ENCODE results near the gene GRK2.
"Not testable (repeated sequence)": the region's sequence is repeated elsewhere in the genome, so short reads cannot be mapped to it uniquely, and the experiment has no call there.

Gene GRK2

DNA sequence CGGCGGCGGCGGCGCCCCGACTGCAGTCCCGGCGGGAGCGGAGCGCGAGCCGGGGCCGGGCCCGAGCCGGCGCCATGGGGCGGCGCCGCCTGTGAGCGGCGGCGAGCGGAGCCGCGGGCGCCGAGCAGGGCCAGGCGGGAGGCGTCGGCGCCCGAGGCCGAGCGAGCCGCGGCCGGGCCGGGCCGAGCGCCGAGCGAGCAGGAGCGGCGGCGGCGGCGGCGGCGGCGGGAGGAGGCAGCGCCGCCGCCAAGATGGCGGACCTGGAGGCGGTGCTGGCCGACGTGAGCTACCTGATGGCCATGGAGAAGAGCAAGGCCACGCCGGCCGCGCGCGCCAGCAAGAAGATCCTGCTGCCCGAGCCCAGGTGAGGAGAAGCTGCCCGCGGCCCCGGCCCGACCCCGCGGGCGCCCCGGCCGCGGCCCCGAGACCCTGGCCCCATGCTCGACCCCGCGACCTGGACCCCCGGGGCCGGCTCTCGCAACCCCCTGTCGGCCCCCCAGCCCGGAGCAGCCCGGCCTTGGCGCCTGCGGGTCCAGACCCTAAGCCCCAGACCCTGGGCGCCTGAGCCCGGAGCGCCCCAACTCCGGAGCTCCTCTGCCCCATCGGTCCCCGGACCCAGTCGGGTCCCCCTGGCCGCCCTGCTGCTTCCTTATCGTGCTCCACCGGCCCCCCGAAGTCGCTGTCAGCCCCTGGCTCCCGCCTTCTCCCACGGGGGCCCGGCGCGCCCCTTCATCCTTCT lies at the start of gene GRK2:
TSS of gene GRK2 (plus strand) at position 25 of the 739 bp plus-strand sequence. CDS start at position 252, 227 bp downstream.
- no peaks in the 10 kb centered on the region for H3K36me3 ChIP-seq (ENCODE audit: control insufficient read depth in 1 of 2, insufficient read depth in 2 of 2, low read length in 2 of 2)
- H3K9me3 ChIP-seq (ENCODE audit: control insufficient read depth in 1 of 2, low read length in 2 of 2), result no peaks in the 10 kb centered on the region
- peaks cover 35 to 68% of the 10 kb centered on the region in 2 donors for H3K4me1 ChIP-seq (ENCODE audit: control insufficient read depth in 1 of 2, insufficient read depth in 2 of 2, low read length in 2 of 2)
- H3K27ac ChIP-seq (ENCODE audit: low read length), result peak within 1 kb of the TSS; percentile 84
- peak within 1 kb of the TSS; percentile 78 to 86 for H3K4me3 ChIP-seq (ENCODE audit: low read depth in 1 of 2, low read length in 2 of 2)
- no peaks in the 10 kb centered on the region for H3K27me3 ChIP-seq (ENCODE audit: low read depth, low read length)

DNA sequence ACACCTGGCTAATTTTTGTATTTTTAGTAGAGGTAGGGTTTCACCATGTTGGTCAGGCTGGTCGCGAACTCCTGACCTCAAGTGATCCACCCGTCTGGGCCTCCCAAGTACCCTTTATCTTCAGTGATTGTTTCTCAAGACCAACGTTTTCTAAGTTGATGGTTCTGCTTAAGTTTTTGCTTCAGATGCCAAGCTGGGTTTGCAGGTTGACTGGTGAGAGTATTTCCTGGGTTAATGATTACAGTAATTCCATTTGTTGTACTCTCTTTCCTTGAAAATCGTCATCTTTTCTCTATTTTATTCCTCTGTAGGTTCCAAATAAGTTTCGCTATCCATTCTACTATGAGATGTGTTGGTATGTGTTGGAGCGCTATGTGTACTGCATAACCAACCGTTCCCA lies 38.5 kb upstream of the GRK2 start:
- Histone ChIP-seq H3K4me1 (ENCODE audit: control insufficient read depth in 1 of 2, insufficient read depth in 2 of 2, low read length in 2 of 2) (no peaks in the 10 kb centered on the region), H3K27ac (ENCODE audit: low read length) (no peak overlapping the region), H3K9me3 (ENCODE audit: control insufficient read depth in 1 of 2, low read length in 2 of 2) (no peaks in the 10 kb centered on the region), H3K4me3 (ENCODE audit: low read depth in 1 of 2, low read length in 2 of 2) (no peak overlapping the region), H3K27me3 (ENCODE audit: low read depth, low read length) (no peaks in the 10 kb centered on the region), H3K36me3 (ENCODE audit: control insufficient read depth in 1 of 2, insufficient read depth in 2 of 2, low read length in 2 of 2) (peaks cover 39 to 62% of the 10 kb centered on the region in 2 donors)

GRCh38 chr11:67230406-67230805 lies 35.9 kb upstream of the GRK2 start:
- Histone ChIP-seq H3K36me3 (ENCODE audit: control insufficient read depth in 1 of 2, insufficient read depth in 2 of 2, low read length in 2 of 2) (peaks cover 32 to 47% of the 10 kb centered on the region in 2 donors), H3K4me3 (ENCODE audit: low read depth in 1 of 2, low read length in 2 of 2) (no peak overlapping the region), H3K9me3 (ENCODE audit: control insufficient read depth in 1 of 2, low read length in 2 of 2) (no peaks in the 10 kb centered on the region), H3K27ac (ENCODE audit: low read length) (no peak overlapping the region), H3K27me3 (ENCODE audit: low read depth, low read length) (no peaks in the 10 kb centered on the region), H3K4me1 (ENCODE audit: control insufficient read depth in 1 of 2, insufficient read depth in 2 of 2, low read length in 2 of 2) (no peaks in the 10 kb centered on the region)

- peaks cover 32 to 45% of the 10 kb centered on the region in 2 donors for H3K36me3 ChIP-seq (ENCODE audit: control insufficient read depth in 1 of 2, insufficient read depth in 2 of 2, low read length in 2 of 2)
- H3K4me1 ChIP-seq (ENCODE audit: control insufficient read depth in 1 of 2, insufficient read depth in 2 of 2, low read length in 2 of 2), result no peaks in the 10 kb centered on the region
- no peaks in the 10 kb centered on the region for H3K9me3 ChIP-seq (ENCODE audit: control insufficient read depth in 1 of 2, low read length in 2 of 2)
- no peak overlapping the region for H3K27ac ChIP-seq (ENCODE audit: low read length)
- no peak overlapping the region for H3K4me3 ChIP-seq (ENCODE audit: low read depth in 1 of 2, low read length in 2 of 2)
- no peaks in the 10 kb centered on the region for H3K27me3 ChIP-seq (ENCODE audit: low read depth, low read length)
Observed at GRCh38 chr11:67230886-67231285, 35.4 kb upstream of the GRK2 start.

DNA sequence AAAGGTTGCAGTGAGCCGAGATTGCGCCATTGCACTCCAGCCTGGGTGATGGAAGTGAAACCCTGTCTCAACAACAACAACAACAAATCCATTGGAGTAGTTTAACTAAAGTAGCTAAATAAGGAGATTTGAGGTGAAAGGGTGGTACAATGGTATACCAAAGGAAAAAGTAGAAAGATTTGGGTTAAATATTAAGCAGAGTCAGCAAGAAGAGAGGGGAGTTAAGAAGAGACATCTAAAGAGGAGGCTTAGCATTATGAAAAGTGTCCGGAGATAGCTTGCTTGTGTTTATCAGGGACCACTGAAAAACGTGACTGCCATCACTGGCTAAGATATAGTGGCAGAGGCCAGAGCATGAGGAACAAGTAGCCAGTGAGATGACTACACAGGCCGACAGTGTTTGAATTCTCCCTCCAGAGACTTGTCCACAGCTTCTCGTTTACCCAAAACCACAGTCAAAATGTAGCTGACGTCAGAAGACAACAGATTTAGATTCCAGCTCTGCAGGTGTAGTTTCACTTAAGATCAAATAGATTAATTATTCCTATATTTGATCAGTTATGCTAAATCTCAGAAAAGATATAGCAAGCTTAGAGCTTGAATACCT lies 32.6 kb upstream of the GRK2 start:
- no peaks in the 10 kb centered on the region for H3K9me3 ChIP-seq (ENCODE audit: control insufficient read depth in 1 of 2, low read length in 2 of 2)
- H3K4me3 ChIP-seq (ENCODE audit: low read depth in 1 of 2, low read length in 2 of 2), result no peak overlapping the region
- H3K36me3 ChIP-seq (ENCODE audit: control insufficient read depth in 1 of 2, insufficient read depth in 2 of 2, low read length in 2 of 2), result peaks cover 17 to 30% of the 10 kb centered on the region in 2 donors
- no peak overlapping the region for H3K27ac ChIP-seq (ENCODE audit: low read length)
- H3K27me3 ChIP-seq (ENCODE audit: low read depth, low read length), result no peaks in the 10 kb centered on the region
- peaks cover 4 to 7% of the 10 kb centered on the region in 2 donors for H3K4me1 ChIP-seq (ENCODE audit: control insufficient read depth in 1 of 2, insufficient read depth in 2 of 2, low read length in 2 of 2)

GRCh38 chr11:67234571-67234970 lies 31.7 kb upstream of the GRK2 start:
- Histone ChIP-seq H3K36me3 (ENCODE audit: control insufficient read depth in 1 of 2, insufficient read depth in 2 of 2, low read length in 2 of 2) (peaks cover 9 to 21% of the 10 kb centered on the region in 2 donors), H3K4me1 (ENCODE audit: control insufficient read depth in 1 of 2, insufficient read depth in 2 of 2, low read length in 2 of 2) (peaks cover 12 to 16% of the 10 kb centered on the region in 2 donors)
- not testable (repeated sequence) for H3K27ac ChIP-seq (ENCODE audit: low read length); H3K27me3 ChIP-seq (ENCODE audit: low read depth, low read length); H3K9me3 ChIP-seq (ENCODE audit: control insufficient read depth in 1 of 2, low read length in 2 of 2); H3K4me3 ChIP-seq (ENCODE audit: low read depth in 1 of 2, low read length in 2 of 2)

- Histone ChIP-seq H3K27ac (ENCODE audit: low read length) (no peak overlapping the region), H3K36me3 (ENCODE audit: control insufficient read depth in 1 of 2, insufficient read depth in 2 of 2, low read length in 2 of 2) (peaks cover 0 to 11% of the 10 kb centered on the region in 2 donors)
Observed at GRCh38 chr11:67237574-67237973, 28.7 kb upstream of the GRK2 start.

GRCh38 chr11:67238894-67239782 lies 27.1 kb upstream of the GRK2 start:
- Histone ChIP-seq H3K4me3 (ENCODE audit: low read depth in 1 of 2, low read length in 2 of 2) (peak overlapping the region; percentile 35 to 82), H3K4me1 (ENCODE audit: control insufficient read depth in 1 of 2, insufficient read depth in 2 of 2, low read length in 2 of 2) (peaks cover 12 to 42% of the 10 kb centered on the region in 2 donors), H3K27ac (ENCODE audit: low read length) (peak overlapping the region; percentile 58), H3K27me3 (ENCODE audit: low read depth, low read length) (no peaks in the 10 kb centered on the region), H3K9me3 (ENCODE audit: control insufficient read depth in 1 of 2, low read length in 2 of 2) (no peaks in the 10 kb centered on the region), H3K36me3 (ENCODE audit: control insufficient read depth in 1 of 2, insufficient read depth in 2 of 2, low read length in 2 of 2) (peaks cover 4 to 24% of the 10 kb centered on the region in 2 donors)

More at GRCh38 chr11:67237574-67237973, 28.7 kb upstream of the GRK2 start:
- Histone ChIP-seq H3K4me1 (ENCODE audit: control insufficient read depth in 1 of 2, insufficient read depth in 2 of 2, low read length in 2 of 2) (peaks cover 12 to 33% of the 10 kb centered on the region in 2 donors), H3K4me3 (ENCODE audit: low read depth in 1 of 2, low read length in 2 of 2) (no peak overlapping the region), H3K27me3 (ENCODE audit: low read depth, low read length) (no peaks in the 10 kb centered on the region), H3K9me3 (ENCODE audit: control insufficient read depth in 1 of 2, low read length in 2 of 2) (no peaks in the 10 kb centered on the region)

- H3K4me1 ChIP-seq (ENCODE audit: control insufficient read depth in 1 of 2, insufficient read depth in 2 of 2, low read length in 2 of 2), result peaks cover 12 to 42% of the 10 kb centered on the region in 2 donors
- no peaks in the 10 kb centered on the region for H3K9me3 ChIP-seq (ENCODE audit: control insufficient read depth in 1 of 2, low read length in 2 of 2)
- no peaks in the 10 kb centered on the region for H3K27me3 ChIP-seq (ENCODE audit: low read depth, low read length)
- H3K27ac ChIP-seq (ENCODE audit: low read length), result peak overlapping the region; percentile 100
- H3K4me3 ChIP-seq (ENCODE audit: low read depth in 1 of 2, low read length in 2 of 2), result peak overlapping the region; percentile 82 to 89
- H3K36me3 ChIP-seq (ENCODE audit: control insufficient read depth in 1 of 2, insufficient read depth in 2 of 2, low read length in 2 of 2), result peaks cover 11 to 28% of the 10 kb centered on the region in 2 donors
Observed at GRCh38 chr11:67239783-67240575, 26.3 kb upstream of the GRK2 start.

GRCh38 chr11:67240576-67241389 lies 25.5 kb upstream of the GRK2 start:
- H3K36me3 ChIP-seq (ENCODE audit: control insufficient read depth in 1 of 2, insufficient read depth in 2 of 2, low read length in 2 of 2), result peaks cover 19 to 36% of the 10 kb centered on the region in 2 donors
- no peaks in the 10 kb centered on the region for H3K27me3 ChIP-seq (ENCODE audit: low read depth, low read length)
- no peaks in the 10 kb centered on the region for H3K9me3 ChIP-seq (ENCODE audit: control insufficient read depth in 1 of 2, low read length in 2 of 2)
- peak overlapping the region; percentile 82 to 89 for H3K4me3 ChIP-seq (ENCODE audit: low read depth in 1 of 2, low read length in 2 of 2)
- peak overlapping the region; percentile 100 for H3K27ac ChIP-seq (ENCODE audit: low read length)
- H3K4me1 ChIP-seq (ENCODE audit: control insufficient read depth in 1 of 2, insufficient read depth in 2 of 2, low read length in 2 of 2), result peaks cover 12 to 42% of the 10 kb centered on the region in 2 donors

Data from muscle layer of duodenum (tissue), 2 donors.